ENCODE results near the gene KRT39. TPM values are rescaled to one million over a fixed set of nuclear protein-coding genes. Genes with fewer than 3 reads are reported as not detected.

The KRT39 gene
- total and polyA plus RNA-seq, 4 donors = not detected

- WGBS = 69% methylated on average over 3 of the region's 3 CpGs
- no peak for DNase-seq (ENCODE audit: low spot score)
- no peak overlapping the region for H3K4me3 ChIP-seq (ENCODE audit: low read depth in 1 of 3, low read length in 3 of 3)
Observed at GRCh38 chr17:40935624-40936023, 31.1 kb downstream of the KRT39 start.

GRCh38 chr17:40932608-40933007, 34.1 kb downstream of the KRT39 start:
- no peak overlapping the region for H3K9ac ChIP-seq (ENCODE audit: low read depth in 1 of 2, low read length in 2 of 2)
- H3K9me3 ChIP-seq (ENCODE audit: control insufficient read depth in 4 of 4, low read length in 3 of 4) = no peaks in the 10 kb centered on the region
- no peak for TF ChIP-seq HNF4G (IDR thresholded peaks at IDR 0.05)
- TF ChIP-seq EGR1 (IDR thresholded peaks at IDR 0.05; ENCODE audit: low read depth in 2 of 2) = no peak
- TF ChIP-seq CTCF (IDR thresholded peaks at IDR 0.05; ENCODE audit: low read depth, low read length, missing input control) = no peak
- no peak for DNase-seq (ENCODE audit: low spot score)
- H3K36me3 ChIP-seq (ENCODE audit: control insufficient read depth in 4 of 4, insufficient read depth in 3 of 4, low read depth in 1 of 4, low read length in 3 of 4) = no peaks in the 10 kb centered on the region
- WGBS = 72% methylated on average over 2 of the region's 2 CpGs
- H3K27ac ChIP-seq (ENCODE audit: low read depth in 1 of 2, low read length in 2 of 2) = no peak overlapping the region
- H3K4me1 ChIP-seq (ENCODE audit: control insufficient read depth in 4 of 4, insufficient read depth in 4 of 4, low read length in 3 of 4) = no peaks in the 10 kb centered on the region
- H3K4me3 ChIP-seq (ENCODE audit: low read depth in 1 of 3, low read length in 3 of 3) = no peak overlapping the region
- H3K27me3 ChIP-seq (ENCODE audit: control insufficient read depth in 4 of 4, insufficient read depth in 4 of 4, low read length in 3 of 4) = no peaks in the 10 kb centered on the region

More at GRCh38 chr17:40935624-40936023, 31.1 kb downstream of the KRT39 start:
- H3K36me3 ChIP-seq (ENCODE audit: control insufficient read depth in 4 of 4, insufficient read depth in 3 of 4, low read depth in 1 of 4, low read length in 3 of 4) = no peaks in the 10 kb centered on the region
- no peak overlapping the region for H3K9ac ChIP-seq (ENCODE audit: low read depth in 1 of 2, low read length in 2 of 2)
- H3K27ac ChIP-seq (ENCODE audit: low read depth in 1 of 2, low read length in 2 of 2) = no peak overlapping the region
- no peaks in the 10 kb centered on the region for H3K9me3 ChIP-seq (ENCODE audit: control insufficient read depth in 4 of 4, low read length in 3 of 4)
- H3K27me3 ChIP-seq (ENCODE audit: control insufficient read depth in 4 of 4, insufficient read depth in 4 of 4, low read length in 3 of 4) = no peaks in the 10 kb centered on the region
- no peaks in the 10 kb centered on the region for H3K4me1 ChIP-seq (ENCODE audit: control insufficient read depth in 4 of 4, insufficient read depth in 4 of 4, low read length in 3 of 4)
- no peak for TF ChIP-seq SP1 (IDR thresholded peaks at IDR 0.05)
- TF ChIP-seq FOXA1 (IDR thresholded peaks at IDR 0.05) = no peak
- TF ChIP-seq HNF4G (IDR thresholded peaks at IDR 0.05) = no peak
- TF ChIP-seq GABPA (IDR thresholded peaks at IDR 0.05 in 1 of 2, conservative IDR thresholded peaks at IDR 0.05 in 1 of 2) = no peak
- no peak for TF ChIP-seq MAX (IDR thresholded peaks at IDR 0.05)
- TF ChIP-seq ZBTB33 (IDR thresholded peaks at IDR 0.05) = no peak
- no peak for TF ChIP-seq JUND (IDR thresholded peaks at IDR 0.05)
- TF ChIP-seq RXRA (IDR thresholded peaks at IDR 0.05) = no peak
- TF ChIP-seq NR2F2 (IDR thresholded peaks at IDR 0.05) = no peak
- TF ChIP-seq YY1 (IDR thresholded peaks at IDR 0.05) = no peak
- TF ChIP-seq EGR1 (IDR thresholded peaks at IDR 0.05; ENCODE audit: low read depth in 2 of 2) = no peak
- no peak for TF ChIP-seq TAF1 (conservative IDR thresholded peaks at IDR 0.05)
- no peak for TF ChIP-seq HNF4A (conservative IDR thresholded peaks at IDR 0.05)

- no peaks in the 10 kb centered on the region for H3K27me3 ChIP-seq (ENCODE audit: control insufficient read depth in 4 of 4, insufficient read depth in 4 of 4, low read length in 3 of 4)
- no peaks in the 10 kb centered on the region for H3K36me3 ChIP-seq (ENCODE audit: control insufficient read depth in 4 of 4, insufficient read depth in 3 of 4, low read depth in 1 of 4, low read length in 3 of 4)
- no peak overlapping the region for H3K4me3 ChIP-seq (ENCODE audit: low read depth in 1 of 3, low read length in 3 of 3)
- DNase-seq (ENCODE audit: low spot score) = no peak
- 57% methylated on average over 3 of the region's 3 CpGs for WGBS
- TF ChIP-seq HNF4G (IDR thresholded peaks at IDR 0.05) (no peak), ATF3 (IDR thresholded peaks at IDR 0.05) (no peak), CTCF (IDR thresholded peaks at IDR 0.05; ENCODE audit: low read depth, low read length, missing input control) (no peak), RXRA (IDR thresholded peaks at IDR 0.05) (no peak), EGR1 (IDR thresholded peaks at IDR 0.05; ENCODE audit: low read depth in 2 of 2) (no peak), SP1 (IDR thresholded peaks at IDR 0.05) (no peak)
- H3K4me1 ChIP-seq (ENCODE audit: control insufficient read depth in 4 of 4, insufficient read depth in 4 of 4, low read length in 3 of 4) = no peaks in the 10 kb centered on the region
- H3K27ac ChIP-seq (ENCODE audit: low read depth in 1 of 2, low read length in 2 of 2) = no peak overlapping the region
- H3K9ac ChIP-seq (ENCODE audit: low read depth in 1 of 2, low read length in 2 of 2) = no peak overlapping the region
- no peaks in the 10 kb centered on the region for H3K9me3 ChIP-seq (ENCODE audit: control insufficient read depth in 4 of 4, low read length in 3 of 4)
Observed at GRCh38 chr17:40931311-40931710, 35.4 kb downstream of the KRT39 start.
